ENCODE measurements around the gene TOR1A. TPM values are rescaled to one million over a fixed set of nuclear protein-coding genes. Genes with fewer than 3 reads are reported as not detected.
A peak's percentile ranks its signal among the peaks of the same experiment; 100 is the strongest.

The TOR1A gene
- 55.1 and 75.2 TPM in 2 replicates for total RNA-seq (2014; rRNA removed; shearing (Covaris generic))
- polyA plus RNA-seq (2015; cell fraction: cytosol; rRNA removed) = 73.0 and 86.0 TPM in 2 replicates
- 51.0 and 54.9 TPM in 2 replicates for polyA plus RNA-seq (2015; cell fraction: nucleus; rRNA removed)

GRCh38 chr9:129823935-129824601, at the start of gene TOR1A:
TSS of gene TOR1A (minus strand) at chr9:129824136. CDS start at chr9:129824085, 51 bp downstream.
- DNase-seq (ENCODE audit: low read depth) = peak; percentile 94

GRCh38 chr9:129871046-129871445, 47.1 kb upstream of the TOR1A start:
- no peak for DNase-seq (ENCODE audit: low read depth)

GRCh38 chr9:129869585-129870501, 45.9 kb upstream of the TOR1A start:
- DNase-seq (ENCODE audit: low read depth) = no peak

DNA sequence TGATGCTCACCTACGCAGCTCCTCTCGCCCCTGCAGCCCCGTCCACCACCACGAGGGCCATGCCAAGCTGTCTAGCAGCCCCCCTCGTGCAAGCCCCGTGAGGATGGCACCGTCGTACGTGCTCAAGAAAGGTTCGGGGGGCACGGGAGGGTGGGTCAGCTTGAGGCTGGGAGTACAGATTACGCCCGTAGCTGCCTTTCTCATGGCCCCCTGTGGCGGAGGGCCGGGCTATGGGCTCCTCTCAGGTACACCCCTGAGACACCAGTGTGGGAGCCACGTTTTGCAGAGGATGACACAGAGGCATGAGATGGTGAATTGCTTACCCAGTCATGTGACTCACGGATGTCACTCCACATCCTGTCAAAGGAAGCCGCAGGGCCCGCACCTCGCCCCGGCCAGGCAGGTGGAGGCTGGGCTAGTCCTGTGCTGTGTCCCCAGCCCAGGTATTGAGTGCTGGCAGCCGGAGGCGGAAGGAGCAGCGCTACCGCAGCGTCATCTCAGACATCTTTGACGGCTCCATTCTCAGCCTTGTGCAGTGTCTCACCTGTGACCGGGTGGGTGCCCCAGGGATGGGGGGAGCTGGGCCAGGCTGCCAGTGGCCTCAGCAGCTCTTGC, 45.0 kb upstream of the TOR1A start:
- peak; percentile 40 for DNase-seq (ENCODE audit: low read depth)

DNA sequence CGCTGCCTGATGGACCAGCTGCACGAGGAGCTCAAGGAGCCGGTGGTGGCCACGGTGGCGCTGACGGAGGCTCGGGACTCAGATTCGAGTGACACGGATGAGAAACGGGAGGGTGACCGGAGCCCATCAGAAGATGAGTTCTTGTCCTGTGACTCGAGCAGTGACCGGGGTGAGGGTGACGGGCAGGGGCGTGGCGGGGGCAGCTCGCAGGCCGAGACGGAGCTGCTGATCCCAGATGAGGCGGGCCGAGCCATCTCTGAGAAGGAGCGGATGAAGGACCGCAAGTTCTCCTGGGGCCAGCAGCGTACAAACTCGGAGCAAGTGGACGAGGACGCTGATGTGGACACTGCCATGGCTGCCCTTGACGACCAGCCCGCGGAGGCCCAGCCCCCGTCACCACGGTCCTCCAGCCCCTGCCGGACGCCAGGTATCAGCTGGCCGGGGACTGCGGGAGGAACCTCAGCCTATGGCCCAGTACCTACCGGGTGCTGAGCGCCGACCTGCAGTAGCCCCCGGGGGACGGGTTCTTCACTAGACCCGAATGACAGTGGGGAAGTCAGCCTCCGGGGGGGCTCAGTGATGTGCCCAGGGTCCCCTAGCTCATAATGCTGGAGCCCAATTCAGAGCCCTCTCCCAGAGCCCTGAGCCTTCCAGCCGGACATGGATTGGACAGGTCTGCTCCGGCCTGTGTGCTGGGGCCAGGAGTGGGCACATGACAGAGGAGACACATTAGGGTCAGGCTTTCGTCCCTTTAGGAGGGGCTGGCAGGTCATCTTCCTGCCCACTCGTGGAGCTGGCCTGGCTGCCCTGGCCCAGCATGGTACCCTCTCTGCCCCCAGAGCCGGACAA, 44.3 kb upstream of the TOR1A start:
- DNase-seq (ENCODE audit: low read depth) = no peak

DNA sequence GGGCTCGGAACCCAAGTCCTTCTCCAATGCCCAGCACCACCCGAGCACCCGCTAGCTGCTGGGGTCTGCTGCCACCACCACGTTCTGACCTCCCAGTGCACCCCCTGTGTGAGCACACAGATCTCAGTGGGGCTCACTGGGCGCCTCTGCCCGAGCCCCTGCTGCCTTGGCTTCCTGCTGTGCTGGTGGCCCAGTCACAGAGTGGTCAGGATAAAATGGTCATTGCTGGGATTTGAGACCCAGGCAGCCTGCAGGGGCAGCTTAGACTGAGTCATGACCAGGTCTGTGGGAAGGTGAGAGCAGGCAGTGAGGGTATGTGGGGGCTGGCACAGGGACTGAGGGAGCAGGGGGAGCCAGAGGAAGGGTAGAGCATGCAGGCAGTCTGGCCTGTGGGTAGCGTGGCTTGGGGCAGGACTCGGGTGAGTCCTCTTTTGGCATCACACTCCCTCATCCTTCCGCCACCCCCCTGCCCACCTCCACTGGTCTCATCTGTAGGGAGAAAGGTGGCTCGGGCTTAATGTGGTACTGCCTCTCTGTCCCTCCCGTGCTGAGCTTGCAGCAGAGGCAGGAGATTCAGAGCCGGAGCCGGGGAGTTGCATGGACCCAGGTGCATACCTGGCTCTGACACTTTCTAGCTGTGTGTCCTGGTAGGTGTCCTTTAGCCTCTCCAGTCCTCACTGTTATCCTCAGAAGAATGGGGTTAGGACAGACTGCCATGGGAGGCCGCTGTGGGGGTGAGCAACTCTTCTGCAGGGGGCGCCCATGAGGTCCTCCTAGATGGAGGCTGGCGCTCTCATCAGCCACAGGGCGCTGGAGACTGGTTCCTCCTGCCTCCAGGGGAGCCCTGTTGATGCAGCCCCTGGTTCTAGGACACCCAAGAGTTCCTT, 43.4 kb upstream of the TOR1A start:
- DNase-seq (ENCODE audit: low read depth) = no peak

- no peak for DNase-seq (ENCODE audit: low read depth)
These were observed 42.6 kb upstream of the TOR1A start for GRCh38 chr9:129866394-129867135.

DNA sequence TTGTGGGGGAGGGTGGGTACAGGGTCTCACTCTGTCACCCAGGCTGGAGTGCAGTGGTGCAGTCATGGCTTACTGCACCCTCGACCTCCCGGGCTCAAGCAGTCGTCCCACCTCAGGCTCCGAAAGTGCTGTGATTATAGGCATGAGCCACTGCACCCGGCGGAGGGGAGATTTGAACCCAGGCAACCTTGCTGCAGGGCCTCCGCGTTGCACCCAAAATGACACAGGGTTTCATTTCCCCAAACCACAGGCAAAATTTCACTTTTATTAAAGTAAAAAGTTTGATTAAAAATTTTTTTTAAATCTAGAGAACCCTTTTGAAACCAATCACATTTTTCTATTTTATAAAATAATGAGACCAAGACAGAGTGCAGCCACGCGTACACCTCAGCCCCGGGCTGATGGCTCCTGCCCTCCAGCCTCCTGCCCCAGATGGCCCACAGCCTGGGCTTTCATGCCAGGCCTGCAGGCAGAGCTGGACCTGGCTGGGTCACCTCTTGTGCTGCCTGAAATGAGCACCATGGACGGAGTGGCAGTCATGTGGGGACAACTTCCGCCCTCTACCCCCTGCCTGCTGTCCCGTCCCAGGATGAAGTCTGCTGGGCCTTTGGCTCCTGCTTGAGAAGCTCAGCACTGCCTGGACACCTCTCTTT, 41.9 kb upstream of the TOR1A start:
- DNase-seq (ENCODE audit: low read depth) = no peak

DNA sequence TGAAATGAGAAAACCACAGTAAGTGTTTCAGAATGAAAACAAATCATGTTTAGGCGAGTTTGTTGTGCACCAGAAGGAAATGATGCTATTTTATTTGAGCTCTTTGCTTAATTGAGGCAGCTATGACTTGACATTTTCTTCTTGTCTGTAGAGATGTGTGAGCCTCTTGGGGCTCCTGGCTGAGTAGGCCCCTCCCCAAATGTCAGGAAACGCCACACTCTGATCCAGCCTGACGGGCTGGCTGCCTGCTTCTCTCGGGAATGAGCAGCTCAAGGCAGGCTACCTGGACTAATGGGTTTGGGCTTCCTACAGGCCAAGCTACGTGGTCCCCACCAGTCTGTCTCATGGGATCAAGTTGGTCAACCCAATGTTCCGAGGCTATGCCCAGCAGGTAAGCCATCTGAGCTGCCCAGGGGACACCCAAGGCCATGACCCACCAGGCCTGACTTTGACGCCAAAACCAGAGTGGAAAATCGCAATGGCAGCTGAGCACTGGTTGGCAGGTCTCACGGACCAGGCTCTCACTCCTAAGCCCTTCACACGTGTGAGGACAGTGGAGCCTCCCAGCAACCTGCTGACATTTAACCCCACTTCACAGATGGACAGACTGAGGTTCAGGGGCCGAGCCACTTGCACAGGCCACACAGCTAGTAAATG, 41.2 kb upstream of the TOR1A start:
- DNase-seq (ENCODE audit: low read depth) = no peak

DNA sequence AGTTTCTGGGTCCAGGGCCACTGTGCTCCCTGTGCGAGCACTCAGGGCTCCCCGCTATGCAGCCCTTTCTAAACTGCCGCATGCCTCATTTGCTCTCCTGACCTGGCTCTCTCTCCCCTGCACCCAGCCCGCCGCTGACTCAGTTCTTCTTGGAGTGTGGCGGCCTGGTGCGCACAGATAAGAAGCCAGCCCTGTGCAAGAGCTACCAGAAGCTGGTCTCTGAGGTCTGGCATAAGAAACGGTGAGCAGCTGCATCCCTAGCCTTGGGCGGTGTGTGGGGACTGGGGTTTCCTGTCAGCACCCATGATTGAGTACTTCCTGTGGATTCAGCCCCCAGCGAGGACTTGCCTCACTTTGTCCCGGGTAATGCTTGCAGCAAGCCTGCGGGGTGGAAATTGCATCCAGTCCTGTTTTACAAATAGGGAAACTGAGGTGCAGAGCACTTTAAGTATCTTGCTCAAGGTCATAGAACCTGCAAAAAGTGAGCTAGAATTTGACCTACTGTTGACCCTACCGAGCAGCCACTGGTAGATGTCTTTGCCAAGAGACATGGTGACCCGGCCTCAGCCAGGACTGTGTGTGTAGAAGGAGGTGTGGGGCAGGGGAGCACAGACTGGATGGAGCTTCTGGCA, 39.2 kb upstream of the TOR1A start:
- DNase-seq (ENCODE audit: low read depth) = peak; percentile 78

DNA sequence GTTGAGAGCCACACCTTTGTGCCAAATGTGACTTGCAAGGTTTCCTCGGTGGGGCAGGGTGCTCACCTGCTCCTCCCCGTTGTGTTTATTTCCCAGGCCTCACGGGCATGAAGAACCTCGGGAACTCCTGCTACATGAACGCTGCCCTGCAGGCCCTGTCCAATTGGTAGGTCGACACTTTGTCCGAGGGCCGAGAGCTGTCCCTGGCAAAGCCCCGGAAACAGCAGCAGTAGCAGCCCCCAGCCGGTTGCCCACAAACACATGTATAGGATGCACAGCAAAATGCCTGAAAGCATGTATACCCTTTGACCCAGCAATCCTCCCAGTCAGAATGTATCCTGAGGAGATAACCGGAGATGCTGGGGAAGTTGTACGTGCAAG, 37.5 kb upstream of the TOR1A start:
- no peak for DNase-seq (ENCODE audit: low read depth)

DNA sequence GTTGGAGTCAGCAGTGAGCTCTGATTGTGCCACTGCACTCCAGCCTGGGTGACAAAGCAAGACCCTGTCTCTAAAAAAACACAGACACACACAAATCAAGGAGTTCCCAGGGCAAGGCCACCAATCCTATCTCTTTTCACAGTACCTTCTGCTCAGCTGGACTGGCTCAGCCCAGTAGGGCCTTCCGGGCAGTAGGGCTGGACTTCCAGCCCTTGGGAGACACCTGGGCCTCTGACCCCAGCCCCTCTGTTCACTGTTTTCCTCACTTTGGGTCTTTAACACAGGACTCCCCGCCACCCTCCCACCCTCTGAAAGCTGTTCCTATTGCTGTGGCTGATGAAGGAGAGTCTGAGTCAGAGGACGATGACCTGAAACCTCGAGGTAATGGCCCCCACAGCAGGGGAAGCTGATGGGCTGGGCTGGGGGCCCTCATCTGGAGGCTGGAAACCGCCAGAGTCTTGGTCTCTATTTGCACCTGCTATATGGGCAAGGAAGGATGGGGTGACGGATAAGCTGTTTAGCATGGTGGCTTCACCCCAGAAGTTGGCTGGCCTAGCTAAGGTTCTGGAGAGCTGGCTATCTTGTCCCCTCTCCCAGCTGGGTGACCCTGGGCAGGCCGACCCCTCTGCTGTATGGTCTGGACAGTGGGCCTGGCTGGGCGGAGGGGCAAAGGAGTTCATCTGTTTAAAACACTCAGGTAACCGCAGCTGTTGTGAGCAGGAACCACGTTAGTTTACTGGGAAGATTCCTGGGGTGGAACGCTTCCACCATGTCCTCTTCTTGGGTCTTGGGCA, 36.9 kb upstream of the TOR1A start:
- no peak for DNase-seq (ENCODE audit: low read depth)

GRCh38 chr9:129858167-129858962, 34.4 kb upstream of the TOR1A start:
- DNase-seq (ENCODE audit: low read depth) = no peak

- no peak for DNase-seq (ENCODE audit: low read depth)
These were observed 33.3 kb upstream of the TOR1A start for GRCh38 chr9:129857207-129857606.

DNA sequence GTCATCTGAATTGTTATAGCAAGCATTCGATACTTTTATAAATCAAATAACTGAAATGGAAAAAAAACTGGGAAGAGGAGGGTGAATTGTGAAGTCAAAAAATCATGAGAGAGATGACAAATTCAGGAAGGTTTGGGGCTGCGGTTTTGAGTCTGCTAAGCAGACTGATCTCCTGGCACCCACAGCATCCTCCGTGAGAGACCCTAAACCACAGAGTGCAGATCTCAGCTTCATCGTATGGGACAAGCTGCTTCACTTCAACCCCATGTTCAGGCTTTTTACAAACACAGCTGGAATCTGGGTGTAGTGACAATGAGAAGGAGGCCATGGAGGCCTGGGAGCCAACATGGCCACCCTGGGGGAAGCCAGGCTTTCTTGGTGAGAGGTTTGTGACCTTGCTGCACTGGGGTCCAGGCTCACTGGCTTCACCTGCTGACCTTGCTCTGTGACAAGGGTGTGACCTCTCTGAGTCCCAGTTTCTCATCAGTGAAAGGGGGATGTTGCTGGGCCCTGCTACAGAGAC, 30.7 kb upstream of the TOR1A start:
- no peak for DNase-seq (ENCODE audit: low read depth)

- DNase-seq (ENCODE audit: low read depth) = no peak
These were observed 29.7 kb upstream of the TOR1A start for GRCh38 chr9:129853614-129854013.
